NCI-H1436 treated with DMSO at 0.1 percent for 48 hours (cell line): ENCODE data around the gene TANGO2.

Experiments
- DNase-seq: peaks from one replicate; lab custom pipeline; 2025; lab: John Stamatoyannopoulos, UW

The TANGO2 gene

DNA sequence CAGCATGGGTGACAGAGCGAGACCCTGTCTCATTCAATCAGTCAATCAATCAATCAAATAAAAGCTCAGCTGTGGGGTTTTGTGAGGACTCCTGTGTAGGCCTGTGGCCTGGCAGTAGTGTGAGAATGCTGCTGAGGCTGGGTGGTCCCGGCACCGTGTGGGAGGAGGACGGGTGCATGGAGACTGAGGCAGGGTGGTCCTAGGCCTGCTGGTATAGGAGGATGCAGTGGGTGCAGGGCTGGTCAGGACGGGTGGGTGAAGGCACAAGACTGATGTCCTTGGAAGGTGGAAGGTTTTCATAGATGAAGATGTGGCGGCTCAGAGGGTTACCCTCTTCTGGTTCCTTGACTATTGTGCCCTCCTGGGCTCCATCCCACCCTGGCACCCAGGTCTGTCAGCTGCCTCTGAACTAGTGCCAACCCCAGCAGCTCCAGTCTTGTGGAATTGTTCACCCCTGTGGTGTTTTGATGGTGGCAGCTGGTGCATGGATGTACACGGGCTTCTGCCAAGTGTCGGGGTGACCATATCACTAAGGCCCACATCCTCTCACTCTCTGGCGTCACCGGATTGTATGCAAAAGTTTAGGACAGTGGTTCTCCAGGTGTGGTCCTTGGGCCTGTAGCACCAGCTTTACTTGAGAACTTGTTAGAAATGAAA, 23.7 kb downstream of the TANGO2 start:
- DNase-seq, result no peak

DNA sequence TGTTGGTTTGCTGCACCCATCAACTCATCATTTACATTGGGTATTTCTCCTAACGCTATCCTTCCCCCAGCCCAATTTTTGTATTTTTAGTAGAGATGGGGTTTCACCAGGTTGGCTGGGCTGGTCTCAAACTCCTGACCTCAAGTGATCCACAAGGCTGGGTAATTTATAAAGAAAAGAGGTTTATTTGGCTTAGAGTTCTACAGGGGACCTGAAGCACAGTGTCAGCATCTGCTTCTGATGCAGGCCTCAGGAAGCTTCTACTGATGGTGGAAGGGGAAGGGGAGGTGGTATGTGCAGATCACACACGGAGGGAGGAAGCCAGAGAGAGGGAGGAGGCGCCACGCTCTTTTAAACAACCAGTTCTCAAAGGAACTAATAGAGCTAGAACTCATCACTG, 25.8 kb downstream of the TANGO2 start:
- DNase-seq, result no peak

DNA sequence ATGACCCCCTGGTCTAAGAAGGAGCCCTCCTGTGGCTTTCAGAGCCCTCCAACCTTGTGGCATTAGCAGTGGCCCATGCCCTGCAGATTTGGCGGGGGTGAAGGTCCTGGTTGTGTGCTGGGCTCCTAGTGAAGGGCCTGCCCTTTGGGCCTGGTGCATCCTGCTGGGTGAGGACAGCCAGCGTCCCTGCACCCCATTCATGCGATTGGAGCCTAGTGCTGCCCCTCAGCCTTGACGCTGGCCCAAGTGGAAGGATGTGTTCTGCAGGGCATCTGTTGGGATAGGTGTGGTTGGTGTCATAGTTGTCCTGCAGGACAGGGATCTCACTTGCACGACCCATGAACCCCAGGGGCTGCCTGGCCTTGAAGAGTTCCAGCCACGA, 31.0 kb downstream of the TANGO2 start:
- DNase-seq, result no peak

DNA sequence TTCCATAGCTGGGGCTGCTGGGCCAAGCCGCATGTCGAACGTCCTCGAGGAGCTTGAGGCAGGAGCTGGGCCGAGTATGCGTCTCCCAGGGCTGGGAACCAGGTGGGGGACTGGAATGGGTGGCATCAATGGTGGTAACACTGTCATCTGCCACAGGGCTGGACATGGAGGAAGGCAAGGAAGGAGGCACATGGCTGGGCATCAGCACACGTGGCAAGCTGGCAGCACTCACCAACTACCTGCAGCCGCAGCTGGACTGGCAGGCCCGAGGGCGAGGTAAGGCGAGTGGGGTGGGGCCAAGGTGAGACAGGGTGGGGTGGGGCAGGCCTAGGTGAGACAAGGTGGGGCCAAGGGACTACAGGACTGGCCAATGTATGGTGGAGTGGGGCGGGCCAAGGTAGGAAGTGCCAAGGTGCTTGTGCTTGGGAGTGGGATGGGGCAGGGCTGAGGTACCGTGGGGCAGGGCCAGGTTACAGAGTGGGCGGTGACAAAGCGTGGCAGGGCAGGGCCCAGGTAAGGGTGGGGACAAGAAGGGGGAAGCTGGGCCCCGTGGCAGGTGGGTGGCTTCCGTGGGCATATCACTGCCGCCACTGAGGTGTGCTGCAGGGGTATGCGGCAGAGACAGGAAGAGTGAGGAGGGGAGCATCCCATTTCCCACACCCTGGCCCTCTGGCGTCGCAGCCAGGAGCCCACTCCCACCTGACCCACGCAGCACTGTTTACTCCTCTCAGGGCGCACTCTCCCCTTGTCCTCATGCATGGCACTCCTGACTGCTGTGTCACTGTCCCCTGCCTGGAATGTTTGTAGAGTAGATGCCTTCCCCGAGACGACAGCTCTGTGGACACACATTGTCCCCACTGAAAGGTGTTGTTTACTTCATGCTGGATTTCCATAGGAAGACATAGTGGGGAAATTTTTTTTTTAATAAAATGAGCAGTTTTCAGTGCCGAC, 31.7 kb downstream of the TANGO2 start:
- DNase-seq, result no peak

DNA sequence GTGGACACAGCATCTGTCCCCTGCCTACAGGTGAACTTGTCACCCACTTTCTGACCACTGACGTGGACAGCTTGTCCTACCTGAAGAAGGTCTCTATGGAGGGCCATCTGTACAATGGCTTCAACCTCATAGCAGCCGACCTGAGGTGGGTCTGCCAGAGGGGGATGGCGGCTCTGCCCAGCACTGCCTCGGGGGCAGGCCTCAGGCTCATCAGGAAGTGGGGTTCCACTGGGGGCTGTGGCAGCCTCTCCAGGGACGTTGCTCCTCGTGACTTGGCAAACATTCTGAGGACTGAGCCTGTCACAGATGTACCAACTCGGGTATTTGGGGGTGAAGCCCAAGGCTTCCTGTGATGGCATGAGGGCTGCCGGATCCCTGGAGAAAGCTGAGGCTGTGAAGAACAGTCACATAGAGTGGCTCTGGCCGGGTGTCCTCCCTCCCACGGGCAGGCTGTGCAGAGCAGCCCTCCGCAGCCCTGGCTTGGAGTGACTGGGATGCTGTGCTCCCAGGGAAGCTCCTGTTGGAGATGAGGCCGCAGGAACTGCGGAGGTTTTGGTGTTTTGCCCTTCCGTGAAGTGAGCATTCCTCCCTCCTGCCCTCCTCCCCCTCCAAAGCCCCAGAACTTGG, 32.6 kb downstream of the TANGO2 start:
- no peak for DNase-seq

DNA sequence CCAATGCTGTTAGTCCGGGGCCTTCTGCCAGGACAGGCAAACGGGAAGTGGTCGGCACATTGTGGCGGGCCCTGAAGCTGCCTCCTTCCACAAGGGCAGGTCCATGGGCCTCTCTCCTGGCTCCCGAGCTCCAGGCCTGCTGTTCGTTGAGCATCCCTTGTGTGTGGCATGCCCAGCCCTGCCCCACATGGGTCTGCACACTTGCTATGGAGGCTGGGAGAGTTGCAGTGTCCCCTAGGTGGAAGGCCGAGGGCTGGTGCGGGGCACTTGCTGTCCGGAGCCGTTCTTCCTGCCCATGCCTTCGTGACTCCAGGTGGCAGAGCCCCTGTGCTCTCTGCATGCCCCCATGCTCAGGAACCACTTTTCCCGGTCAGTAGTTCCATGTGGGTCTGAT, 33.1 kb downstream of the TANGO2 start:
- no peak for DNase-seq

DNA sequence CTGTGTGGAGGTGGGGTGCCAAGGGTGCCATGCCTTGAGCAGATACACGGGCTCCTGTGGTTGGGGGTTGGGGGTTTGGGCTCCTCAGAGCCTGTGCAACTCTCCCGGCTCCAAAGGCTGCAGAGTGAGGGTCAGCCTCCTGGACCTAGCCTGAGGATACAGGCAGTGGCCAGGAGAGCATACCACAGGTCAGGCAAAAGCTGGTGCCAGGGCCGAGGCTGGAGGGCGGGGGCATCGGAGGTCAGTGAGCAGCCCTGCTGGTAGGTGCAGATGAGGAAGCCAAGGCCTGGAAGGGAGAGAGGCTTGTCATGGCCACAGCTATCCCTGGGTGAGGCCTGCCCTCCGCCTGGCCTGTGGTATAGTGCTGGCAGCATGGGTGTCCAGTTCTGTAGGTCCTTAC, 33.6 kb downstream of the TANGO2 start:
- DNase-seq, result no peak

DNA sequence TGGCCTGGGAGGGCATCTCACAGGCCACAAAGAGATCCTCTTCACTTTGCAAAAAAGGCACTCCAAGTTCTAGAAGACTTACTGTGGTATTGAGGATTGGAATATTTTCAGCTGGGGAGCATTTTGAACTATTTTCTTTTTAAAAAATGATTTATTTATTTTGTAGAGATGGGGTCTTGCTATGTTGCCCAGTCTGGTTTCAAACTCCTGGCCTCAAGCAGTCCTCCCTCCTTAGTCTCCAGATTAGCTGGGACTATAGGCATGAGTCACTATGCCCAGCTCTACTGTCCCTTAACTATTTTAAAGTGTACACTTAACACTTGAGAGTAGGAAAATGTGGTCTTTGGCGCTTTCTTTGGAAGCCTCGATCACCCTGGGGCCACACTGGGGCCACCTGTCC, 34.2 kb downstream of the TANGO2 start:
- DNase-seq, result no peak

DNA sequence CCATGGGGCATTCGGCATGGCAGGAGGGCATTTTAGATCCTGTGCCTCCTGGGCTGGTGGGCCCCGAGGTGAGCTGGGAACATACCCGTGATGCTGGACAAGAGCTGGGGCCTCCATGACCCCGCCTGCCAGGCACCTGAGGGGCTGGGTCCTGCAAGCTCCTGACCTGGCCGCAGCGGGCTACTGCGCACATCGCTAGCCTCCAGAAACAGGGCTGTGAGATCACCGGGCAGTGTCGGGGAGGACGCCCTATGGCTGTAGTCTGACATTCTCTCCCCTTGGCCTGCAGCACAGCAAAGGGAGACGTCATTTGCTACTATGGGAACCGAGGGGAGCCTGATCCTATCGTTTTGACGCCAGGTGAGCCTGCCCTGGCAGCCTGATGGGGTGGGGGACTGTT, 34.7 kb downstream of the TANGO2 start:
- no peak for DNase-seq

DNA sequence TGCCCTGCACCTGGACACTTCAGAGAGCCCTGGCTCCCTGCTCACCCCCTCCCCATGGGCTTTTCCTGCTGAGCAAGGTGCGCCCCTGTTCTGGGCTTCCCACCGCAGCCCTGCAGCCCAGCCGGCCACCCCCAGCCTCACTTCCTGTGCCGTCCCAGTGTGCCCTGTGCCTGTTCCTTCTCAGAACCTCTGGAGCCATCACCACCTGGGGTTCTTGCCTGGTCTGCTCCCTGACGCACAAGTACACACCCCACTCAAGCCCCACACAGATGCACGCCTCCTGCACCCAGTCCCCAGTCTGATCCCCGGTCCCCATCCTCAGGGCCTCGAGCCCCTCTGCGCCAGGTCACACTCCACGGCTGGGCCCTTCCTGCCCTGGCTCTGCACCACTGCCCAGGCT, 35.3 kb downstream of the TANGO2 start:
- no peak for DNase-seq

DNA sequence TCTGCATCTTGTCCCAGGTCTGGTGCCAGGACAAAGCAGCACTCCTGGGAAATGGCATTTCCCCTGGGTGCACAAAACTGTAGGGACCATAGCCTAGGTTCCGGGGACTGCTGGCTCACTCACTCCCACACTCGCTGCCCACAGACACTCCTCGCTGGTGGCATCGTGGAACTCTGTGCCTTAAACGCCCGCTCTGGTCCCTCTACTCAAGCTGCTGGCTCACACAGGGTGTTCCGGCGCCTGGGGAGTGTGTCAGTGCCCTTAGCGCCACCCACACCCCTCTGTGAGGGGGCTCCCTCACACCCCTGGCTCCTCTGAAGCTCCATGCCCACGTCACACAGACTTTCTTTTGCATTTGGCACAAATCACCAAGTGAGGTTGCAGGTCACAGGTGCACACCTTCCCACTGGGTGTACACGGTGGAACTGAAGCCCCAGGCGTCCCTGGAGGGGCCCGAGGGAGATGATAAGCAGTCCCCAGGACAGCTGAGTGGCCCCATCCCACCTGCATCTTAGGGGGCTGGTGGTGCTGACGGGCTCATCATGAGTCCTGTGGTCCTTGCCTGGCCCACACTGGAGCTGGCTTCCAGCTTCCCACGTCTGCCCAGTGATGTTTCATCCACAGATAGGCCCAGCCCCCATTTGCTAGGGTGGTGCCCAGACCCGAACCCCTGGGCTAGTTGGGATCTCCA, 35.9 kb downstream of the TANGO2 start:
- DNase-seq, result no peak

DNA sequence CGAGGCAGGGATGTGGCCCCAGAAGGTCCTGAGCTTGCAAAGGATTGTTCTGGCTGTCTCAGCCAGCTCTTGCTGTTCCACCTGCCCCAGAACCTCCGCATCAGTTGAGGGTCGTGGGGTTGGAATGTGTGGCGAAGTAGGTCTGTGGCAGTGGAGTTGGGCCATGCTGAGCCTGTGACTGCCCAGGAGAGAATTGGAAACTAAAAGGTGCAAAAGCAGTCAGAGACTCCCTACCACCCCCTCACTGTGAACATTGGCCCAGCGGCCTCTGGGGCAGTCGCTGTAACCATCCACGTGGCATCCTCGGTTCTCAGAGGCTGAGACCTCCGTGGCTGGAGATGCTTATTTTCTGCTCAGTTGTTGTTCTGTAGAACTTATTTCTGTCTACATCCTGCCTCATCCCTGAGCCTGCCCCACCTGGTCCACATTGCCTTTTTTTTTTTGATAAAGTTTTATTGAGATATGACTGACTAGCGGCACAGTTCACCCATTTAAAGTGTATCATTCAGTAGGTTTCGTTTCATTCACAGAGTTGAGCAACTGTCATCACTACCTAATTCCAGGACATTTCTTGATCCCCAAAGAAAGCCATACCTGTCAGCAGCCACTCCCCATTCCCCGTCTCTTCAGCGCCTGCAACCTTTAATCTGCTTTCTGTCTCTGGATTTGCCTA, 36.8 kb downstream of the TANGO2 start:
- DNase-seq, result no peak

DNA sequence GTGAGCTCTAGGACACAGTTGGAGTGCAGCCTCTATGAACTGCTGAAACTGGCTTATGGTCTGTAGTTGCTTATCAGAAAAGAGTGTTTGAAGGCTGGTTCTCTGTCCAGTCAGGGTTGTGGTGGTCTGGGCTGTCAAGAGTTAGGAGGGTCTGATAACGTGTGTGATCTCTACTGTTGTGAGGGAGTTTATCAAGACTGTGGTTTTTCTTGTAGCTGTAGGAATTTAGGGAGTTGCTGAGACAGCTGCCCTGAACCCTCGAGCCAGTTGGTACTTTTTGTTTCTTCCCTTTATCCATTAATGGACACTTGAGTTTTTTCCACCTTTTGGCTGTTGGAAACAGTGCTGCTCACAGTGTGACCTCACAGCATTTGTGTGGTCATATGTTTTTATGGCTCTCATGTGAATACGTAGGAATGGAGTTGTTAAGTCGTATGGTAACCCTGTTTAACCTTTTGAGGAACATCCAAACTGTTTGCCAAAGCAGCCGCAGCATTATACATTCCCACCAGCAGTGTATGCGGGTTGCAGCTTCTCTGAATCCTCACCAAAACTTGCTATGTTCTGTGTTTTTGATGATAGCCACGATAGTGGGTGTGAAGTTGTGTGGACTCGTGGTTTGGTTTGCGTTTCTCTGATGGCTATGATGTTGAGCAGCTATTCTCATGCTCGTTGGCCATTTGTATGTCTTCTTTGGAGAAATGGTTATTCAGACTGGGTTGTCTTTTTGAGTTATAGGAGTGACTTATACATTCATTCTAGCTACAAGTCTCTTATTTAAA, 38.3 kb downstream of the TANGO2 start:
- DNase-seq, result no peak

DNA sequence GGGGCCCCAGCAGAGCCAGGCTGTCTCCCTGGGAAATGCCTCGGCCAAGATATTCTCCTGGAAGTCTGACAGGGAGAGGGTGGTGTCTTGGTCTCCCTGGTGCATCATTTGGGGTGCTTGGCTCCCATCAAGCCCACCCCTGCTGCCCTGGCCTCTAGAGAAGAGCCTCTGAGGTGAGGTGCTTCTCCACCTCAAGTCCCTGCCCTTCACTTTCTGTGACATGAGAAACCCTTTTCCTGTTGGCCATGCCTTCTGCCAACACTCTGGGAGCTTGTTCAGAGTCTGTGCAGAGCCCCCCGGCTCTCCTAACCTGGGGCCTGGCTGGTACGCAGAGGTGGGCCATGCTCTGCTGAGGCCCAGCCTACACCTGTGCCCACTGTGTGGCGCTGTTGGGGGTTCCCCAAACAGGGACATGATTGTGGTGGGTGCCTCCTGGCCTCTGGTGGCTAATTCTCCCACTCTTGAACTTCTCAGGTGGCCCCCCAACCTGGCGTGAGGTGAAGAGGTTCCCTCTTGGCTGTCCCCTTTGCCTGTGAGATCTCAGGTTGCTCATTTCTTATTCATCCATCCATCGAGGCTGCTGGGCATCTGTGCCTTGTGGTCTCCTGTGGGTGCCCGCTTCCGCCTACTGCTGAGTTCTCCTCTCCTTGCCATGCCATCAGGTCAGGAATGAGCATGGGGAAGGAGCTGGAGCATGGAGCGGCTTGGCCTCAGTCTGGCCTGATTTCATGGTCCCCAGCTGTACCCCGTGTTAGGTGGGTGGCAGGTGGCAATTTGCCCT, 40.0 kb downstream of the TANGO2 start:
- DNase-seq, result no peak

DNA sequence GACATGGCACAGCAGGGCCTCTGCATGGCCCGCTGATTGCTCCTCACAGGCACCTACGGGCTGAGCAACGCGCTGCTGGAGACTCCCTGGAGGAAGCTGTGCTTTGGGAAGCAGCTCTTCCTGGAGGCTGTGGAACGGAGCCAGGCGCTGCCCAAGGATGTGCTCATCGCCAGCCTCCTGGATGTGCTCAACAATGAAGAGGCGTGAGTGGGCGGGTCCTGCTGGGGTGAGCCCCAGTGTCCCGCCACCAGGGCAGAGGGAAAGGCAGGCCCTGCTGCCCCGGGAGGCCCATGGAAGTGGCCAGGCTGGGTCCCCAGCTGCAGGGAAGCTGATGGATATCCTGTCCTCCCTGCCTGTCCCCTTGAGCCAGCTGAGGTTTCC, 40.6 kb downstream of the TANGO2 start:
- no peak for DNase-seq

DNA sequence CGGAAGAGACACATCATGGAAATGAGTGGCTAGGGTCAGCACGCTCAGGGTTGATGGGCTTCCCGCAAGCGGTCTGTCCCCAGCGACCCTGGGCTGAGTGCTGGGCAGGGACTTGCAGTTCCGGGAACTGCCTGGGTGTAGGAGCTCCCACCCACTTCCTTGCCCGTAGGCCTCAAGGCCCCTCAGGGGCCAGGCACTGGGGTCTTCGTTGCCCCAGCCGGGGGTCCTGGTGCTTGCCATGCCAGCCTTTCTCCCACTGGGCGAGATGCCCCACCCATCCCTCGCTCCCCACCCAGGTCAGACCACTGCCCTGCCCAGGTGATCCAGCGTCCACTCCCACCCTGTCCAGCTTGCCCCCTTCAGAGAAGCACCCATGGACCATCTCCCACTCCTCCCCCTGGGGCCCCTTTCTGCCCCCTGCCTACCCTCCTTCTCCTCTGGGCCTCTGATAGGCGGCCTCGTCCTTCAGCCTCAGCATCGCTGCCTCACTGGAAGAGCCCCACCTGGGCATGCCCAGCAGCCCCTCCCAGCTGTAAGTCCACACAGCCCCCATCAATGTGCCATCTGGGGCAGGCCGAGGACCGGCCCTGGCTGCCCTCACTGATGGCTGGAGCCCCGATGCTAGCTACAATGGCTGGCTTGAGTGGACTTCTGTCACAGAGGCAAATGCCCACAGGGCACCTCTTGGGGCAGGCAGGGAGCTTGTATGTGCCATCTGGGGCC, 41.3 kb downstream of the TANGO2 start:
- DNase-seq, result no peak

DNA sequence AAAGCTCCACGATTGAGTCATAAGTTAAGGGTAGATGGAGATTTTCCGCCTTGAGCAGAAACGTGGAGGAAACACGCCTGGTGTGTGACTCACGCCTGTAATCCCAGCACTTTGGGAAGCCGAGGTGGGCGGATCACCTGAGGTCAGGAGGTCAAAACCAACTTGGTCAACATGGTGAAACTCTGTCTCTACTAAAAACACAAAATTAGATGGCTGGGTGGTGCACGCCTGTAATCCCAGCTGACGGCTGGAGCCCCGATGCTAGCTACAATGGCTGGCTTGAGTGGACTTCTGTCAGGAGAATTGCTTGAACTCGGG, 41.8 kb downstream of the TANGO2 start:
- no peak for DNase-seq

DNA sequence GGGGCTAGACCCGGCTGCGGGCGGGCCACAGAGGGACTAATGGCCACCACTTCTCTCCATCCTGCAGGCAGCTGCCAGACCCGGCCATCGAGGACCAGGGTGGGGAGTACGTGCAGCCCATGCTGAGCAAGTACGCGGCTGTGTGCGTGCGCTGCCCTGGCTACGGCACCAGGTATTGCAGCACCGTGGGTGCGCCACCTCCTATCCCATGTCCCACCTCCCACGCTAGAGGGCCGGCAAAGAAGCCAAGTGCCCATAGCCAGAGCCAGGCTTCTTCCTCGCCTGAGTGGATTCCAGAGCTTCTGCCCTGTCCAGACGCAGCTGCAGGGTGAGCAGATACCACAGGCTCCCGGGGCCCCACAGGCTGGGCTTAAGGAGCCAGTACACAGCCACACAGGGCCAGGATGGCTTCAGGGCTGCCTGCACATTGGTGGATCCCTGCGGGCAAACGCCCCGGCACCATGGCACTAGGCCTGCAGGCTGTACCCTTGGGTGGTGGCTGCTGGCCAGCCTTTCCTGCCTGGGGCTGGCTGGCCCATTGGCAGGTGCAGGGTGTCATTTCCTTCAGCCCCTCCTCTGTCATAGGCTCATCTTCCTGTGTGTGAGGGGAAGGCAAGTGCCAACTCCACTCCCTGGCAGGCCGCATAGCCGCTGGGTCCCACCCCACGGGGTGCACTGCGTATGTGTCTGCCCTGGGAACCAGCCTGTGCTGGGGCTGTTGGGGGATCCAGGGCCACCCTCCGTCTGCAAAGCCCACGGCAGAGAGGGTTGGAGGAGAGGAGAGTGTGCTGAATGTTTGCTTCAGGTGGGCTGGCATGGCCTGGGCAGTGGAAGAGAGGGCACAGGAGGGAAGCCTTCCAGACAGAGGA, 42.6 kb downstream of the TANGO2 start:
- DNase-seq, result no peak

DNA sequence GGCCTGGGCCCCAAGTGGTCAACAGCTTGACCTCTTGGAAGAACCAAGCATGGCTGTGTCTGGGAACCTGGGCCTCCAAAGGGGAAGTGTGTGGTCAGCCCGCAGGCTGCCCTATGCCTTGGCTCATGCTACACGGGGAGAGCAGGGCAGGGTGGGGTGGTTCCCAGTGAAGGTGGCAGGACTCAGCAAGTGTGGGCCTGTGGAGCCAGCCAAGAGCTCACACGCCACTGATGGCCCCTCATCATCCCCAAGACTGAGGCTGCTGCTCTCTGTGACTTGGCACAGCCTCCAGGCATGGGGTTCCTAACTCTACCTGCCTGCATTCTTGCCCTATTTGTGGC, 43.2 kb downstream of the TANGO2 start:
- DNase-seq, result no peak
